ENCODE data around the gene PLEKHH1.

DNA sequence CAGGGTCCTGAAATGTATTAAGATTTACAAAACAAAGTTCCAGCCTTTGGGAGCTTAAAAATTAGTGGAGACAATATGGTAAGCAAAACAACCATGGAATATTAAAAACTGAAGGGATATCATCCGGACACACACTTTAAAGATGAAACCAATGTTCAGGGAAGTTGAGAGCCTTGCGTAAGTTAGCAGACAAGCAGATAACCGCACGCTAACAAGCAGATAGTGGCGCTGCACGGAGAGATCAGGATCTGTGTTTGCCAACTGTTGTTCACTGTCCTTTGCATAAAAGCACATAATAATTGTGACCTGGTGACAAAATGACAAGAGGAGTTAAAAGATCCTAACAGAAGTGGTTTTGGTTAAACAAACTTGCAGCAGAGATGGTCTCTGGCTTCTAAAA lies 30.2 kb upstream of the PLEKHH1 start:
- TF ChIP-seq, protein P1, sequence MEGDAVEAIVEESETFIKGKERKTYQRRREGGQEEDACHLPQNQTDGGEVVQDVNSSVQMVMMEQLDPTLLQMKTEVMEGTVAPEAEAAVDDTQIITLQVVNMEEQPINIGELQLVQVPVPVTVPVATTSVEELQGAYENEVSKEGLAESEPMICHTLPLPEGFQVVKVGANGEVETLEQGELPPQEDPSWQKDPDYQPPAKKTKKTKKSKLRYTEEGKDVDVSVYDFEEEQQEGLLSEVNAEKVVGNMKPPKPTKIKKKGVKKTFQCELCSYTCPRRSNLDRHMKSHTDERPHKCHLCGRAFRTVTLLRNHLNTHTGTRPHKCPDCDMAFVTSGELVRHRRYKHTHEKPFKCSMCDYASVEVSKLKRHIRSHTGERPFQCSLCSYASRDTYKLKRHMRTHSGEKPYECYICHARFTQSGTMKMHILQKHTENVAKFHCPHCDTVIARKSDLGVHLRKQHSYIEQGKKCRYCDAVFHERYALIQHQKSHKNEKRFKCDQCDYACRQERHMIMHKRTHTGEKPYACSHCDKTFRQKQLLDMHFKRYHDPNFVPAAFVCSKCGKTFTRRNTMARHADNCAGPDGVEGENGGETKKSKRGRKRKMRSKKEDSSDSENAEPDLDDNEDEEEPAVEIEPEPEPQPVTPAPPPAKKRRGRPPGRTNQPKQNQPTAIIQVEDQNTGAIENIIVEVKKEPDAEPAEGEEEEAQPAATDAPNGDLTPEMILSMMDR (IDR thresholded peaks at IDR 0.05; ENCODE audit: low read depth, low read length, poor library complexity, severe bottlenecking) = no peak
- no peak for TF ChIP-seq EZH2phosphoT487 (IDR thresholded peaks at IDR 0.05; ENCODE audit: borderline replicate concordance, low read length)

Measured in DOHH2 (cell line).